ENCODE results near the gene HSPB1.
A peak's percentile ranks its signal among the peaks of the same experiment; 100 is the strongest.
"Not testable (repeated sequence)": the region's sequence is repeated elsewhere in the genome, so short reads cannot be mapped to it uniquely, and the experiment has no call there.

Gene HSPB1

DNA sequence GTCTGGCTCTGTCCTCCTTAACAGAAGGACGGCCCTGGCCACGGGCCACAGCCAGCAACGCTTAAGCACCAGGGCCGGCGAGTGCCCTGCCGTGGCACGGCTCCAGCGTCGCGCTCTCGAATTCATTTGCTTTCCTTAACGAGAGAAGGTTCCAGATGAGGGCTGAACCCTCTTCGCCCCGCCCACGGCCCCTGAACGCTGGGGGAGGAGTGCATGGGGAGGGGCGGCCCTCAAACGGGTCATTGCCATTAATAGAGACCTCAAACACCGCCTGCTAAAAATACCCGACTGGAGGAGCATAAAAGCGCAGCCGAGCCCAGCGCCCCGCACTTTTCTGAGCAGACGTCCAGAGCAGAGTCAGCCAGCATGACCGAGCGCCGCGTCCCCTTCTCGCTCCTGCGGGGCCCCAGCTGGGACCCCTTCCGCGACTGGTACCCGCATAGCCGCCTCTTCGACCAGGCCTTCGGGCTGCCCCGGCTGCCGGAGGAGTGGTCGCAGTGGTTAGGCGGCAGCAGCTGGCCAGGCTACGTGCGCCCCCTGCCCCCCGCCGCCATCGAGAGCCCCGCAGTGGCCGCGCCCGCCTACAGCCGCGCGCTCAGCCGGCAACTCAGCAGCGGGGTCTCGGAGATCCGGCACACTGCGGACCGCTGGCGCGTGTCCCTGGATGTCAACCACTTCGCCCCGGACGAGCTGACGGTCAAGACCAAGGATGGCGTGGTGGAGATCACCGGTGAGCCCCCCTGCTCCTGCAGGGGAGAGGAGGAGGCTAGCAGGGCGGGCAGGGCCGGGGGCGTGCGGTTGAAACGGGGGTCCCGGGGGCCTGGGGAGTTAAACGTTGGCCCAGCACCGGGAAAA lies at the start of gene HSPB1:
TSS of gene HSPB1 (plus strand) at position 327 of the 855 bp plus-strand sequence. CDS start at position 367, 40 bp downstream.
- DNase-seq, result peak; percentile 67

DNA sequence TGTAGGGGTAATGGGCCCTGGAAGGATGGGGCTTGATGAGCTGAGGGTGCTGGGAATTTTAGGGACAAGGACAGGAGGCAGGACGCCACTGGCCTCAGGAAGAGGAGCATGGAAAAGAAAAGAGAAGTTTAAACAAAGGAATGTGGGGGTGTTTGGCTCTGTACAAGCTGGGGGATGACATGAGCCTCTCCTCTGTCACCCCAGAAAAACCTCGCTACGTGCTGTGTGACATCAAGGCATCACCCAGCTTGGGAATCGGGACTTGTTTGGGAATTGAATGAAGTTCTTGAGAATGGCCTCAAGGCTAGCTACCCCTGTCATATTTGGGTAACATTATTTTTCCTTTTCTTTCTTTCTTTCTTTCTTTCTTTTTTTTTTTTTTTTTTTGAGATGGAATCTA lies 47.7 kb upstream of the HSPB1 start:
- no peak for DNase-seq

DNA sequence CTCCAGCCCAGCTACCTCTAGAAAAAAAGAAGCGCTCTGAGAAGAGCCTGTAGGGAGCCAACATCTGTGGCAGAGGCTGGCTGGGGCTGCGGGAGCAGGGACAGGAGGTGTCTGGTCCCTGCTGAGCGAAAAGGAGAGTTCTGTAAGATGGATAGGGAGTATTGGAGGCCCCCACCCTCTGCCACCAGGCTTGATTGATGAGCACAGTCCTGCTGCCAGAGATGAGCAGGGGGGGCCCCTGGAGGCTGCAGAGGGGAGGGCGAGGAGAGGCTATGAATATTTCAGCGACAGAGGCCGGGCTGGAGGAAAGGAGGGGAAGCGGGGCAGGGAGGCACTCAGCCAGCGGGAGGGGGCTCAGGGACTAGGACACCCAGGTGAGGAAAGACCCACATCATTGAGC lies 44.5 kb upstream of the HSPB1 start:
- no peak for DNase-seq

DNA sequence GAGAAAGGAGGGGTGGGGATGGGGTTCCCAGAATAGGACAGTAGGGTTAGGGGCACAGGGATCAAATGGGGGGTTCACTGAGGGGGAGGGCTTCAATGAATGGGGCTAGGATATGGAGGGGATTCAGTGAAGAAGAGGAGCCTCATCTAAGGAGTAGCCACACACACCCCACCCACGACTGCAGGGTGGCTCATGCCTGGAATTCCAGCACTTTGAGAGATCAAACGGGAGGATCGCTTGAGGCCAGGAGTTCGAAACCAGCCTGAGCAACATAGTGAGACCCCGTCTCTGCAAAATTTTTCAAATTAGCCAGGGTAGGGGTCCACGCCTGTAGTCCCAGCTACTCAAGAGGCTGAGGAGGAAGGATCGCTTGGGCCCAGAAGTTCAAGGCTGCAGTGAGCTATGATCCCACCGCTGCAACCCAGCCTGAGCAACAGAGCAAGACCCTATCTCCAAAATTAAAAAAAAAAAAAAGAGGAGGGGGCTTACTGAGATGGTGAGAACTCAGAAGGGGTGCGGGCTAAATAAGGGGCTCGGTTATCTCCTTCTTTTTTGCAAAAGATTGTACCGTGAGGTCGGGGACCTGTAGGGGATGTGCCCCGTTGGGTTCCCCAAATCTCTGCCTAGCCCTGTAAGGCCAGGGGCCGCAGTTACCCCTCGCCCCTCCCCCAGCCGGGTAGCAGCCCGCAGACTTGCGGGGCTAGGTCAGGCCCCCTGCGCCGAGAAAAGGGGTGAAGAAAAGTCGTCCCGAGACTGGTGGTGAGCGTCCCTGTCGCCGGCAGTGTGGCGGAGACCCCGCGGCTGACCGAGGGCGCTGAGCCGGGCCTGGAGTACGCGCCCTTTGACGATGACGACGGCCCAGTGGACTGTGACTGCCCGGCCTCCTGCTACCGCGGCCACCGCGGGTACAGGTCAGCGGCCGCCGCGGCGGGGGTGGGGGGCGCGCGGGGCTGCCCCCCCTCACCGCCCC lies 43.1 kb upstream of the HSPB1 start:
- DNase-seq, result no peak

GRCh38 chr7:76260171-76260703 lies 42.2 kb upstream of the HSPB1 start:
- DNase-seq, result peak; percentile 57

DNA sequence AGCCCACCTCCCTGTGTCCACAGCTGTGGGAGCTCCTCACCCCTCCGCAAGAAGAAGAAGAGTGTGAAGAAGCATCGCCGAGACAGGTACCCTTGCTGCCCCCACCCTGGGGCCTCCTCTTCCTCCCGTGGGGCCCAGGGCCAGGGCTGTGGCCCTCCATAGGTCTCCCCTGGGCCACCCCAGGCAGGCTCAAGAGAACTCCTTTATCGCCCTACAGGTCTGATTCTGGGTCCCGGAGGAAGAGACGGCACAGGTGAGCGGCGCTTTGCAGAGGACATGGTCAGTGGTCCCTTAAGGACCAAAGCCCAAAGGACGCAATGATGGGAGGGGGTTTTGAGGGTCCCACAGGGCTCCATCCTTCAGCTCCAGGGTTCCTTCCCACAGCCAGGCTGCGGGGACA lies 41.1 kb upstream of the HSPB1 start:
- no peak for DNase-seq

- DNase-seq, result no peak
Measured at GRCh38 chr7:76261931-76262330, 40.5 kb upstream of the HSPB1 start.

- peak; percentile 26 for DNase-seq
Measured at GRCh38 chr7:76262683-76263402, 39.6 kb upstream of the HSPB1 start.

GRCh38 chr7:76265299-76265698 lies 37.2 kb upstream of the HSPB1 start:
- no peak for DNase-seq

- no peak for DNase-seq
Measured at GRCh38 chr7:76267107-76267893, 35.2 kb upstream of the HSPB1 start.

- no peak for DNase-seq
Measured at GRCh38 chr7:76267894-76268183, 34.6 kb upstream of the HSPB1 start.

DNA sequence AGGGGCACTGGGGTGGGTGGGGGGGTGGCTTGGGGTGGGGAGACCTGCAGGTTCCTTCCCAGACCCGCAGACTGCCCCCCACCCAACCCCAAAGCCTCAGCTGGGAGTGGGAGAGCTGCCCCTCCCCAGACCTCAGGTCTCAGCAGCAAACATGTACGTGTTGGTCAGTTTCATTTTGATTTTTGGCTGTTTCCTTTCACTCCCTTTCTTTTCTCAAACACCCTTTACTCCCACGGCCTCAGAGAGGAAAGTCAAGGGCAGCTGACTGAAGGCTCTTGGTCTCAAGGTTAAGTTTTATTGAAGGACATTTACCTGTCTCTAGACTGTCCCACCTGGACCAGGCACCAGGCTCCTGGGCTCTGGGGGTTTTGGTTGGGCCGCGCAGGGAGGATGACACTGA lies 34.1 kb upstream of the HSPB1 start:
- DNase-seq, result no peak

- DNase-seq, result no peak
Measured at GRCh38 chr7:76269895-76270294, 32.6 kb upstream of the HSPB1 start.

DNA sequence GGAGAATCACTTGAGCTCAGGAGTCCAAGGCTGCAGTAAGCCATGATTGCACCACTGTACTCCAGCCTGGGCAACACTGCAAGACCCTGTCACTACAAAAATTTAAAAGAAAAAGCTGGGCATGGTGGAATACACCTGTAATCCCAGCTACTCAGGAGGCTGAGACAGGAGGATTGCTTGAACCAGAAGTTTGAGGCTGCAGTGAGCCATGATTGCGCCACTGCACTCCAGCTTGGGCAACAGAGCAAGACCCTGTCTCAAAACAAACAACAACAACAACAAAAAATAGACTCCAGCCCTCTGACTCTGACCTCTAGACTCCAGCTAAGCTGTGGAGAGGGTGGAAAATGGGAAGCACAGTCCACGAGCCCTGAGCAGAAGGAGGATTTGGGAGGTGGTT lies 31.1 kb upstream of the HSPB1 start:
- not testable (repeated sequence) for DNase-seq

- no peak for DNase-seq
Measured at GRCh38 chr7:76272142-76272541, 30.3 kb upstream of the HSPB1 start.

DNA sequence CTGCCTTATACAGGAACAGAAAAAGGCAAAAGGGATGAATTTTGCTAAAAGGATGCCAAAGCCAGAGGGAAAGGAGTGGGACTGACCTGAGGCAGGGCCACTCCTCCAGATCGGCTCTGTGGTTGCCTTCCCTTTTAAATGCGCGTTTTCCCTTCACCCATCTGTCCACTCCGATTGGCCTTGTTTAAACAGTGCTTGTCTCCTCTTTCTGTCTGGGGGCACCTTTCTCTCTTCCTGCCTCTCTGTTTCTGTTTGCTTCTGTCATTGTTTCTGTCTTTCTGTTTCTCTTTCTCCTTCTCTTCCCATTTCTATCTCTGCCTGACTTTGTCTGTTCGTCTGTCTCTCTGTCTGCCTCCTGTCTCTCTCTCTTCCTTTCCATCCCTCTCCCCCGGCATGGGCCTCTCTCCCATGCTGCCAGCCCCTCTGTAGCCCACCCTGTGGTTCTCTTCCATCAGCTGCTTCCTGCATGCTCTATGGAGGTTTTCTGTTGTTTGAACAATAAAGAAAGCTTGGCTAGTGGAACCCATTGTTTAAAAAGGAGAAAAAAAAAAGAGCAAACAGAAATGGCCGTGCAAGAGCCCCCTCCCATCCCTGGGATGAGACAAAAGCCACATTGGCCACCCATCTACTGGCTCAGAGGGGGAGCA lies 29.5 kb upstream of the HSPB1 start:
- no peak for DNase-seq

DNA sequence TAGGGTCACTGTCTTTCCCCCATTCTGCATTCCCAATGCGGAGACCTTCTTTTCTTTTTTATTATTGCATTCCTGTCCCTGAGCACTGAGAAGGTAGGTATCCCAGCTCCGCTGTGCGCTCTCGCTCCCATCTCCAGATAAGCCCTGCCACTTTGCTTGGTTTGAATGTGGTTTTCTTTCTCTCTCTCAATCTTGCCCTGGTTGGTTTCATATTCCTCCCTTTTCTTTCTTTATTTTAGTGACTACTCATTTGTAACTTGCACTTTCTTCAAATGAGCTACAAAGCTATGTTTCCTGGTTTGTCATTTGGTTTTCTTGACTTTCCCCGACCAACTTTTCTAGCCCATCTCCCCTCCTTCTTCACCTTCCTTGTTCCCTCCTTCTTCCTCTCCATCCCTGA lies 29.0 kb upstream of the HSPB1 start:
- DNase-seq, result no peak

DNA sequence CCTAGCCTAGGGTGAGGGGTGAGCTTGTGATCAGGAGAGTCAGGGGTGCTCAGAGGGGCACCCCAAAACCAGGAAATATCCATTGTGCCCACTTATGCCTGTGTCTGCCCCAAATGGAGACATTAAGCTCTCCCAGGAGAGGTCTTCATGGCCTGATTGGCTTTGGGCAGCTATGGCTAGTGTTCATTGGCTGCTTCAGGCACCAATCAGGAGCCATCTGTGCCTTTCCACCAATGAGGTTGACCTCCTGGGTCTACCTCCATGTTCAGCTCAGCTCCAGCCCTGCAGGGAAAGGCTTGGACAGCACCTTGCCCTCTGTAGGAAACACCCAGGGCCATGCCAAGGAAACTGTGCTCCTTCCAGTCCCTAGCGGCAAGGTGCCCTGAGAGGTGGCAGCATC lies 23.9 kb upstream of the HSPB1 start:
- DNase-seq, result no peak

GRCh38 chr7:76280408-76280807 lies 22.1 kb upstream of the HSPB1 start:
- DNase-seq, result no peak

DNA sequence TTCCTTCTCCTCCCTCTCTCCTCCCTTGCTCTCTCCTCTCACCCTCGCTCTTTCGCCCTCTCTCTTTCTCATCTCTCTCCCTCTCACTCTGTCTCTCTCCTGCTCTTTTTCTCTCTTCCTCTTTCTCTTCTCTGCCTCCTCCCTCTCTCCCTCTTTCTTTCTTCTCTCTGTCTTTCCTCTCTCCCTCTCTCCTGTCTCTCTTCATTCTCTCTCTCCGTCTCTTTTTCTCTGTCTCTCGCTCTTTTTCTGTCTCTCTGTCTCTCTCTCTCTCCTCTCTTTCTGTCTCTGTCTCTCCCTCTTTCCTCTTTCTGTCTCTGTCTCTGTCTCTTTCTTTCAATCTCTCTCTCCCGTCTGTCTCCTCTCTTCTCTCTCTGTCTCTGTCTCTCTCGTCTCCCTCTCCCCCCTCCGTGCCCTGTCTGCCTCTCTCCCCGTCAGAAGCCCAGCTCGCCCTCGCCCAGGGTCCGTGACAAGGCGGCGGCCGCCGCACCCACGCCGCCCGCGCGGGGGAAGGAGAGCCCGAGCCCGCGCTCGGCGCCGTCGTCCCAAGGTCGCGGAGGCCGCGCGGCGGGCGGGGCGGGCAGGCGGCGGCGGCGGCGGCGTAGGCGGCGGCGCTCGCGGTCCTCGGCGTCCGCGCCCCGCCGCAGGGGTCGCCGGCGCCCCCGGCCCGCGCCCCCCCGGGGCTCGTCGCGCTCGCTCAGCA lies 21.3 kb upstream of the HSPB1 start:
- DNase-seq, result no peak

All from activated CD4-positive, alpha-beta T cell treated with anti-CD3 and anti-CD28 coated beads, Interleukin-2, amount 50 U/mL, for 1 hour (primary cell).